ENCODE data around the gene HHAT. TPM values are rescaled to one million over a fixed set of nuclear protein-coding genes. Genes with fewer than 3 reads are reported as not detected.

HHAT gene
- polyA plus RNA-seq, 2 donors = 1.6 to 1.8 TPM

GRCh38 chr1:210438928-210439841 is 110.5 kb downstream of the HHAT start:
- Histone ChIP-seq H3K9me3 (ENCODE audit: control insufficient read depth in 2 of 2, insufficient read depth in 1 of 2, low read depth in 1 of 2, low read length in 1 of 2) (no peaks in the 10 kb centered on the region), H3K4me3 (ENCODE audit: low read depth in 1 of 2, low read length in 2 of 2) (no peak overlapping the region), H3K27me3 (ENCODE audit: control insufficient read depth in 1 of 2, insufficient read depth in 2 of 2, low read length in 2 of 2) (no peaks in the 10 kb centered on the region), H3K4me1 (ENCODE audit: control insufficient read depth in 2 of 2, insufficient read depth in 2 of 2, low read length in 1 of 2) (no peaks in the 10 kb centered on the region), H3K27ac (ENCODE audit: low read depth in 2 of 2, low read length in 1 of 2) (no peak overlapping the region), H3K36me3 (ENCODE audit: control insufficient read depth in 2 of 2, insufficient read depth in 2 of 2, low read length in 1 of 2) (no peaks in the 10 kb centered on the region)
- WGBS, 2 donors = 83 to 84% methylated on average over 7 of the region's 7 CpGs

- Histone ChIP-seq H3K4me3 (ENCODE audit: low read depth in 1 of 2, low read length in 2 of 2) (no peak overlapping the region), H3K4me1 (ENCODE audit: control insufficient read depth in 2 of 2, insufficient read depth in 2 of 2, low read length in 1 of 2) (no peaks in the 10 kb centered on the region), H3K9me3 (ENCODE audit: control insufficient read depth in 2 of 2, insufficient read depth in 1 of 2, low read depth in 1 of 2, low read length in 1 of 2) (no peaks in the 10 kb centered on the region), H3K36me3 (ENCODE audit: control insufficient read depth in 2 of 2, insufficient read depth in 2 of 2, low read length in 1 of 2) (no peaks in the 10 kb centered on the region), H3K27me3 (ENCODE audit: control insufficient read depth in 1 of 2, insufficient read depth in 2 of 2, low read length in 2 of 2) (no peaks in the 10 kb centered on the region), H3K27ac (ENCODE audit: low read depth in 2 of 2, low read length in 1 of 2) (no peak overlapping the region)
- 88 to 97% methylated on average over 3 of the region's 3 CpGs for WGBS, 2 donors
These were observed 111.4 kb downstream of the HHAT start for GRCh38 chr1:210440081-210440480.

- Histone ChIP-seq H3K27me3 (ENCODE audit: control insufficient read depth in 1 of 2, insufficient read depth in 2 of 2, low read length in 2 of 2) (no peaks in the 10 kb centered on the region), H3K4me3 (ENCODE audit: low read depth in 1 of 2, low read length in 2 of 2) (no peak overlapping the region), H3K9me3 (ENCODE audit: control insufficient read depth in 2 of 2, insufficient read depth in 1 of 2, low read depth in 1 of 2, low read length in 1 of 2) (no peaks in the 10 kb centered on the region), H3K27ac (ENCODE audit: low read depth in 2 of 2, low read length in 1 of 2) (no peak overlapping the region), H3K4me1 (ENCODE audit: control insufficient read depth in 2 of 2, insufficient read depth in 2 of 2, low read length in 1 of 2) (no peaks in the 10 kb centered on the region), H3K36me3 (ENCODE audit: control insufficient read depth in 2 of 2, insufficient read depth in 2 of 2, low read length in 1 of 2) (no peaks in the 10 kb centered on the region)
- 97 to 99% methylated on average over 1 of the region's 1 CpG for WGBS, 2 donors
These were observed 112.3 kb downstream of the HHAT start for GRCh38 chr1:210441028-210441427.

- no peaks in the 10 kb centered on the region for H3K9me3 ChIP-seq (ENCODE audit: control insufficient read depth in 2 of 2, insufficient read depth in 1 of 2, low read depth in 1 of 2, low read length in 1 of 2)
- no peaks in the 10 kb centered on the region for H3K27me3 ChIP-seq (ENCODE audit: control insufficient read depth in 1 of 2, insufficient read depth in 2 of 2, low read length in 2 of 2)
- no peak overlapping the region for H3K4me3 ChIP-seq (ENCODE audit: low read depth in 1 of 2, low read length in 2 of 2)
- H3K4me1 ChIP-seq (ENCODE audit: control insufficient read depth in 2 of 2, insufficient read depth in 2 of 2, low read length in 1 of 2) = no peaks in the 10 kb centered on the region
- no peak overlapping the region for H3K27ac ChIP-seq (ENCODE audit: low read depth in 2 of 2, low read length in 1 of 2)
- no peaks in the 10 kb centered on the region for H3K36me3 ChIP-seq (ENCODE audit: control insufficient read depth in 2 of 2, insufficient read depth in 2 of 2, low read length in 1 of 2)
These were observed 116.8 kb downstream of the HHAT start for GRCh38 chr1:210445485-210445884.

- Histone ChIP-seq H3K9me3 (ENCODE audit: control insufficient read depth in 2 of 2, insufficient read depth in 1 of 2, low read depth in 1 of 2, low read length in 1 of 2) (no peaks in the 10 kb centered on the region), H3K4me1 (ENCODE audit: control insufficient read depth in 2 of 2, insufficient read depth in 2 of 2, low read length in 1 of 2) (no peaks in the 10 kb centered on the region), H3K4me3 (ENCODE audit: low read depth in 1 of 2, low read length in 2 of 2) (no peak overlapping the region), H3K27ac (ENCODE audit: low read depth in 2 of 2, low read length in 1 of 2) (no peak overlapping the region), H3K36me3 (ENCODE audit: control insufficient read depth in 2 of 2, insufficient read depth in 2 of 2, low read length in 1 of 2) (no peaks in the 10 kb centered on the region), H3K27me3 (ENCODE audit: control insufficient read depth in 1 of 2, insufficient read depth in 2 of 2, low read length in 2 of 2) (no peaks in the 10 kb centered on the region)
- 81 to 84% methylated on average over 7 of the region's 7 CpGs for WGBS, 2 donors
These were observed 117.2 kb downstream of the HHAT start for GRCh38 chr1:210445931-210446330.

GRCh38 chr1:210446479-210446878 is 117.8 kb downstream of the HHAT start:
- no peak overlapping the region for H3K4me3 ChIP-seq (ENCODE audit: low read depth in 1 of 2, low read length in 2 of 2)
- H3K27ac ChIP-seq (ENCODE audit: low read depth in 2 of 2, low read length in 1 of 2) = no peak overlapping the region
- H3K9me3 ChIP-seq (ENCODE audit: control insufficient read depth in 2 of 2, insufficient read depth in 1 of 2, low read depth in 1 of 2, low read length in 1 of 2) = no peaks in the 10 kb centered on the region
- H3K27me3 ChIP-seq (ENCODE audit: control insufficient read depth in 1 of 2, insufficient read depth in 2 of 2, low read length in 2 of 2) = no peaks in the 10 kb centered on the region
- no peaks in the 10 kb centered on the region for H3K4me1 ChIP-seq (ENCODE audit: control insufficient read depth in 2 of 2, insufficient read depth in 2 of 2, low read length in 1 of 2)
- 53 to 58% methylated on average over 9 of the region's 9 CpGs for WGBS, 2 donors
- H3K36me3 ChIP-seq (ENCODE audit: control insufficient read depth in 2 of 2, insufficient read depth in 2 of 2, low read length in 1 of 2) = no peaks in the 10 kb centered on the region

GRCh38 chr1:210447456-210448057 is 118.9 kb downstream of the HHAT start:
- Histone ChIP-seq H3K27ac (ENCODE audit: low read depth in 2 of 2, low read length in 1 of 2) (no peak overlapping the region), H3K4me1 (ENCODE audit: control insufficient read depth in 2 of 2, insufficient read depth in 2 of 2, low read length in 1 of 2) (no peaks in the 10 kb centered on the region), H3K27me3 (ENCODE audit: control insufficient read depth in 1 of 2, insufficient read depth in 2 of 2, low read length in 2 of 2) (no peaks in the 10 kb centered on the region), H3K4me3 (ENCODE audit: low read depth in 1 of 2, low read length in 2 of 2) (no peak overlapping the region), H3K36me3 (ENCODE audit: control insufficient read depth in 2 of 2, insufficient read depth in 2 of 2, low read length in 1 of 2) (no peaks in the 10 kb centered on the region), H3K9me3 (ENCODE audit: control insufficient read depth in 2 of 2, insufficient read depth in 1 of 2, low read depth in 1 of 2, low read length in 1 of 2) (no peaks in the 10 kb centered on the region)
- 79 to 85% methylated on average over 5 of the region's 5 CpGs for WGBS, 2 donors

GRCh38 chr1:210448297-210448892 is 119.7 kb downstream of the HHAT start:
- Histone ChIP-seq H3K4me3 (ENCODE audit: low read depth in 1 of 2, low read length in 2 of 2) (no peak overlapping the region), H3K36me3 (ENCODE audit: control insufficient read depth in 2 of 2, insufficient read depth in 2 of 2, low read length in 1 of 2) (no peaks in the 10 kb centered on the region), H3K27ac (ENCODE audit: low read depth in 2 of 2, low read length in 1 of 2) (no peak overlapping the region), H3K9me3 (ENCODE audit: control insufficient read depth in 2 of 2, insufficient read depth in 1 of 2, low read depth in 1 of 2, low read length in 1 of 2) (no peaks in the 10 kb centered on the region), H3K4me1 (ENCODE audit: control insufficient read depth in 2 of 2, insufficient read depth in 2 of 2, low read length in 1 of 2) (no peaks in the 10 kb centered on the region), H3K27me3 (ENCODE audit: control insufficient read depth in 1 of 2, insufficient read depth in 2 of 2, low read length in 2 of 2) (no peaks in the 10 kb centered on the region)
- 39 to 40% methylated on average over 4 of the region's 4 CpGs for WGBS, 2 donors

- WGBS, 2 donors = 50 to 58% methylated on average over 8 of the region's 8 CpGs
- Histone ChIP-seq H3K36me3 (ENCODE audit: control insufficient read depth in 2 of 2, insufficient read depth in 2 of 2, low read length in 1 of 2) (no peaks in the 10 kb centered on the region), H3K27ac (ENCODE audit: low read depth in 2 of 2, low read length in 1 of 2) (no peak overlapping the region), H3K4me1 (ENCODE audit: control insufficient read depth in 2 of 2, insufficient read depth in 2 of 2, low read length in 1 of 2) (no peaks in the 10 kb centered on the region), H3K4me3 (ENCODE audit: low read depth in 1 of 2, low read length in 2 of 2) (no peak overlapping the region), H3K27me3 (ENCODE audit: control insufficient read depth in 1 of 2, insufficient read depth in 2 of 2, low read length in 2 of 2) (no peaks in the 10 kb centered on the region), H3K9me3 (ENCODE audit: control insufficient read depth in 2 of 2, insufficient read depth in 1 of 2, low read depth in 1 of 2, low read length in 1 of 2) (no peaks in the 10 kb centered on the region)
These were observed 127.3 kb downstream of the HHAT start for GRCh38 chr1:210455840-210456603.
